HepG2 (cell line): Measurements from ENCODE around the gene BPI. TPM values are rescaled to one million over a fixed set of nuclear protein-coding genes. Genes with fewer than 3 reads are reported as not detected.

Experiments
- ATAC-seq: fragments of 200-7000 bp; cut with Tn5 transposase; 3 replicates; pipeline ENCODE4 v1.9.1; 2020; ENCODE audit warnings: mild to moderate bottlenecking, moderate library complexity
- BruUV-seq: library from RNA; stranded (reverse); fragments of 400-500 nt; replicated peaks from 2 replicates; lab custom pipeline; 2021; lab: Mats Ljungman, UMichigan
- CTCF ChIA-PET: fragments of 300-600 bp; formaldehyde crosslinking; extraction: SDS; loops from one replicate; lab custom pipeline; 2021; ENCODE audit warnings: low total read pairs, inconsistent platforms, low intra/inter-chr PET ratio; lab: Yijun Ruan, JAX
- POLR2A ChIA-PET: fragments of 350-600 bp; sonication (Branson Sonifier 250); formaldehyde crosslinking; loops from one replicate; lab custom pipeline; 2020; ENCODE audit warnings: antibody characterized with exemption, inconsistent platforms; lab: Yijun Ruan, JAX
- DNase-seq: peaks from one replicate; pipeline ENCODE4 v3.0.0-alpha.2; 2015; ENCODE audit warnings: low spot score
- FAIRE-seq: peaks from 3 replicates; lab custom pipeline; 2011; peaks lifted over from hg19 to GRCh38; lab: Jason Lieb, UNC
- H2AFZ ChIP-seq: one replicate; pipeline ENCODE4 v1.6.1; 2011; ENCODE audit warnings: low read length, inconsistent platforms
- H3K27ac ChIP-seq: fragments of 300-600 bp; 3 replicates; pipeline ENCODE4 v1.8.0; 2011; ENCODE audit warnings: mixed run types, mild to moderate bottlenecking, mixed read lengths, low read length, inconsistent platforms; ENCODE audit not compliant: insufficient read depth; ENCODE audit errors: extremely low read length
- H3K27me3 ChIP-seq, 2 experiments: fragments of 200-600 bp in 1 of 2; 2 replicates in 1 of 2; 3 replicates in 1 of 2; pipeline versions ENCODE4 v1.6.0 to v1.8.0; 2011; ENCODE audit warnings: low read length in 2 of 2, mild to moderate bottlenecking in 2 of 2, moderate library complexity in 2 of 2, inconsistent platforms in 1 of 2; ENCODE audit not compliant: insufficient read depth in 2 of 2, control insufficient read depth in 1 of 2
- H3K36me3 ChIP-seq, 2 experiments: fragments of 200-600 bp in 1 of 2; replicated peaks in 1 of 2; 2 replicates in 1 of 2; 3 replicates in 1 of 2; pipeline versions ENCODE4 v1.5.1 to v1.8.0; 2011; ENCODE audit warnings: low read length in 2 of 2, inconsistent platforms in 1 of 2; ENCODE audit not compliant: insufficient read depth in 2 of 2, control insufficient read depth in 1 of 2
- H3K4me1 ChIP-seq: 2 replicates; pipeline ENCODE4 v1.5.1; 2012; ENCODE audit warnings: low read length, inconsistent platforms; ENCODE audit not compliant: insufficient read depth
- H3K4me2 ChIP-seq: 2 replicates; pipeline ENCODE4 v1.6.0; 2011; ENCODE audit warnings: low read depth, low read length, inconsistent platforms
- H3K4me3 ChIP-seq, 3 experiments: fragments of 200-600 bp in 1 of 3; sonication (generic), shearing (Covaris generic) in 1 of 3; replicated peaks in 1 of 3; 2 replicates each; pipeline ENCODE4 v1.5.1; 2011 to 2016; ENCODE audit warnings: low read length in 3 of 3, inconsistent platforms in 2 of 3, low read depth in 2 of 3, mild to moderate bottlenecking in 2 of 3, control low read depth in 1 of 3, mixed read lengths in 1 of 3; ENCODE audit not compliant: insufficient read depth in 1 of 3
- H3K79me2 ChIP-seq: one replicate; pipeline ENCODE4 v1.6.1; 2011; ENCODE audit warnings: low read length, inconsistent platforms; ENCODE audit not compliant: insufficient read depth
- H3K9ac ChIP-seq: 2 replicates; pipeline ENCODE4 v1.6.0; 2011; ENCODE audit warnings: mild to moderate bottlenecking, low read depth, low read length, inconsistent platforms; ENCODE audit not compliant: insufficient read depth
- H3K9me3 ChIP-seq: 2 replicates; pipeline ENCODE4 v1.5.1; 2012; ENCODE audit warnings: mild to moderate bottlenecking, low read length
- H4K20me1 ChIP-seq: 2 replicates; pipeline ENCODE4 v1.6.0; 2011; ENCODE audit warnings: inconsistent platforms, mild to moderate bottlenecking, low read length, moderate library complexity; ENCODE audit not compliant: insufficient read depth
- ATF2 ChIP-seq: sonication (generic); formaldehyde crosslinking; IDR thresholded peaks from 2 replicates; pipeline ENCODE4 v1.4.0; 2020; ENCODE audit warnings: missing genetic modification reagents
- FUBP1 ChIP-seq: sonication (generic); formaldehyde crosslinking; IDR thresholded peaks from 2 replicates; pipeline ENCODE4 v1.5.1; 2020; ENCODE audit warnings: missing genetic modification reagents, mild to moderate bottlenecking, borderline replicate concordance
- GPBP1L1 ChIP-seq: sonication (generic); formaldehyde crosslinking; IDR thresholded peaks from 2 replicates; pipeline ENCODE4 v1.5.0; 2020; ENCODE audit warnings: mild to moderate bottlenecking, missing genetic modification reagents
- HMGXB3 ChIP-seq: sonication (generic); formaldehyde crosslinking; IDR thresholded peaks from 2 replicates; pipeline ENCODE4 v1.4.0; 2020; ENCODE audit warnings: missing genetic modification reagents, borderline replicate concordance
- LCORL ChIP-seq, 2 experiments: fragments of 450-650 bp in 1 of 2; sonication (generic) in 1 of 2; formaldehyde crosslinking in 1 of 2; IDR thresholded peaks; 2 replicates each; pipeline versions ENCODE4 v1.5.0 to v1.6.1; 2017 to 2020; ENCODE audit warnings: antibody characterized with exemption in 1 of 2, missing genetic modification reagents in 1 of 2
- PPARG ChIP-seq: conservative IDR thresholded peaks from 2 replicates; pipeline ENCODE4 v1.6.1; 2016; ENCODE audit warnings: missing biosample characterization, missing genetic modification reagents
- REPIN1 ChIP-seq: sonication (generic); formaldehyde crosslinking; IDR thresholded peaks from 2 replicates; pipeline ENCODE4 v1.8.0; 2022; ENCODE audit warnings: missing genetic modification reagents, low read depth, mild to moderate bottlenecking, borderline replicate concordance
- SAFB2 ChIP-seq: sonication (generic); formaldehyde crosslinking; IDR thresholded peaks from 2 replicates; pipeline ENCODE4 v1.5.1; 2020; ENCODE audit warnings: missing genetic modification reagents, low read depth, mild to moderate bottlenecking, borderline replicate concordance
- SNRNP70 ChIP-seq: fragments of 200-400 bp; formaldehyde crosslinking; IDR thresholded peaks from 2 replicates; pipeline ENCODE4 v1.6.1; 2017; ENCODE audit warnings: mild to moderate bottlenecking, low read depth, low read length, moderate library complexity
- SRSF1 ChIP-seq: fragments of 200-400 bp; formaldehyde crosslinking; optimal IDR thresholded peaks from 2 replicates; pipeline ENCODE3; 2017; ENCODE audit warnings: mild to moderate bottlenecking, low read depth, low read length, moderate library complexity
- SSRP1 ChIP-seq: IDR thresholded peaks from 2 replicates; pipeline ENCODE4 v1.6.1; 2016; ENCODE audit warnings: control low read depth
- ZFX ChIP-seq: sonication (generic); formaldehyde crosslinking; IDR thresholded peaks from 2 replicates; pipeline ENCODE4 v1.4.0; 2020; ENCODE audit warnings: mild to moderate bottlenecking, low read depth, missing genetic modification reagents, moderate library complexity
- ZKSCAN8 ChIP-seq: IDR thresholded peaks from 2 replicates; pipeline ENCODE4 v1.6.1; 2016; ENCODE audit warnings: borderline replicate concordance, missing genetic modification reagents, missing compliant biosample characterization
- ZNF230 ChIP-seq: sonication (generic); formaldehyde crosslinking; IDR thresholded peaks from 2 replicates; pipeline ENCODE4 v1.4.0; 2020; ENCODE audit warnings: mild to moderate bottlenecking, missing genetic modification reagents
- ZNF547 ChIP-seq: sonication (generic); formaldehyde crosslinking; IDR thresholded peaks from 2 replicates; pipeline ENCODE4 v1.5.1; 2020; ENCODE audit warnings: mild to moderate bottlenecking, missing genetic modification reagents
- ZNF660 ChIP-seq: sonication (generic); formaldehyde crosslinking; IDR thresholded peaks from 2 replicates; pipeline ENCODE4 v1.5.1; 2020; ENCODE audit warnings: mild to moderate bottlenecking, low read depth, missing genetic modification reagents, borderline replicate concordance
- WGBS: methylation state at CpG from one replicate; pipeline ENCODE4 v1.1.6; 2017; ENCODE audit warnings: low lambda C conversion rate; 5-methylcytosine and 5-hydroxymethylcytosine counted together
- in situ Hi-C: cut with HindIII; loops from 2 replicates; pipeline ENCODE4 v1.10.0; 2017; ENCODE audit warnings: low pct_unique_long_range_greater_than_20kb; ENCODE audit not compliant: extremely low pct_ligation_motif_present
- intact Hi-C: fragments of 100-400 bp; cut with micrococcal nuclease; formaldehyde crosslinking; loops from one replicate; pipeline ENCODE4 v1.10.0; 2022; ENCODE audit not compliant: unreplicated experiment
- polyA plus RNA-seq, 8 experiments: library from polyadenylated mRNA; depleted of rRNA in 3 of 8; stranded (reverse) in 7 of 8; unstranded in 1 of 8; fragments of >200 nt; fragmentation: Illumina TruSeq in 4 of 8; extraction: Trizol in 4 of 8; gene quantifications; 2 replicates each; pipeline versions ENCODE4 v1.2.1 to v1.2.3, GENCODE V29; 2011 to 2016; ENCODE audit warnings: low read depth in 4 of 8, missing spikeins in 1 of 8, mixed read lengths in 1 of 8; ENCODE audit not compliant: insufficient read depth in 1 of 8
- total RNA-seq, 5 experiments: library from RNA; depleted of rRNA; stranded (reverse); fragments of >200 nt; fragmentation: Illumina TruSeq; extraction: Trizol; gene quantifications; 2 replicates each; pipeline ENCODE4 v1.2.3, GENCODE V29; 2016; ENCODE audit warnings: low read depth in 1 of 5

The BPI gene
- total and polyA plus RNA-seq, 2 of the 13 experiments (the other 11 are each of a cell fraction or from before 2014, with no cell fraction given) = not detected

GRCh38 chr20:38339997-38340396 lies 36.0 kb downstream of the BPI start:
- Histone ChIP-seq H3K9me3 (peaks cover 17% of the 10 kb centered on the region), H3K79me2 (no peaks in the 10 kb centered on the region), H4K20me1 (no peaks in the 10 kb centered on the region), H3K9ac (no peak overlapping the region), H3K4me1 (peaks cover 32% of the 10 kb centered on the region), H3K36me3 (no peaks in the 10 kb centered on the region), H3K4me2 (no peak overlapping the region), H2AFZ (no peak overlapping the region), H3K4me3 (no peak overlapping the region), H3K27ac (no peak overlapping the region), H3K27me3 (peaks cover 0 to 8% of the 10 kb centered on the region in 2 experiments; a peak in 1 of 5 replicates)
- no peak for FAIRE-seq
- no TSS peak for BruUV-seq
- CTCF ChIA-PET = no interaction called here
- POLR2A ChIA-PET = no interaction called here
- ATAC-seq = no peak
- in situ Hi-C loops = loop anchor here (5.0 kb wide), 1 partner anchor 67 kb away; no protein-coding TSS in a partner anchor
- 15% methylated on average over 3 of the region's 3 CpGs for WGBS
- intact Hi-C loops = loop anchor here (1.0 kb wide), 1 partner anchor 68 kb away; no protein-coding TSS in a partner anchor
- DNase-seq = no peak
- no peak for TF ChIP-seq LCORL (IDR thresholded peaks at IDR 0.05)
- TF ChIP-seq LCORL (CRISPR knock-in tag; IDR thresholded peaks at IDR 0.05) = no peak
- TF ChIP-seq FUBP1 (CRISPR knock-in tag) = no peak
- TF ChIP-seq ZNF230 (CRISPR knock-in tag) = no peak
- no peak for TF ChIP-seq ZFX (CRISPR knock-in tag)
- no peak for TF ChIP-seq GPBP1L1
- no peak for TF ChIP-seq SSRP1 (CRISPR knock-in tag)
- no peak for TF ChIP-seq HMGXB3 (CRISPR knock-in tag)
- no peak for TF ChIP-seq SRSF1
- TF ChIP-seq ZNF547 (CRISPR knock-in tag) = no peak
- TF ChIP-seq ATF2 (CRISPR knock-in tag) = no peak
- TF ChIP-seq SAFB2 (CRISPR knock-in tag) = no peak
- no peak for TF ChIP-seq PPARG (CRISPR knock-in tag)
- no peak for TF ChIP-seq REPIN1
- TF ChIP-seq ZNF660 (CRISPR knock-in tag) = no peak
- no peak for TF ChIP-seq SNRNP70
- no peak for TF ChIP-seq ZKSCAN8 (CRISPR knock-in tag)
